Right lung (tissue), 5 donors: ENCODE results near the gene AZGP1. TPM values are rescaled to one million over a fixed set of nuclear protein-coding genes. Genes with fewer than 3 reads are reported as not detected.

Experiments
- polyA plus RNA-seq, 5 donors: library from polyadenylated mRNA; unstranded; fragments of 120-200 nt; gene quantifications; one replicate each; pipeline versions ENCODE4 v1.2.1 to v1.2.3, GENCODE V29; 2013; ENCODE audit warnings: inconsistent platforms in 1 of 5, low replicate concordance in 1 of 5; ENCODE audit not compliant: insufficient read length in 5 of 5, insufficient read depth in 1 of 5

AZGP1 gene
- polyA plus RNA-seq, 5 donors, result 0.24 to 101 (median 0.51) TPM

Other genes with a start within 250 kb of the AZGP1 start
- gene CYP3A7, start 240.8 kb downstream of the AZGP1 start, polyA plus RNA-seq, result 10 to 100 TPM in 1 of 5 donors, 1 to 10 TPM in 2, under 1 TPM in 2; 0.59 to 16.8 (median 1.3) TPM
- gene CYP3A4, start 191.8 kb downstream of the AZGP1 start, polyA plus RNA-seq, result under 1 TPM; 0.14 to 0.34 (median 0.18) TPM
- gene CYP3A43, start 148.0 kb downstream of the AZGP1 start, polyA plus RNA-seq, result under 1 TPM; 0.09 to 0.50 (median 0.28) TPM
- gene OR2AE1, start 99.0 kb downstream of the AZGP1 start, polyA plus RNA-seq, result under 1 TPM in 1 of 5 donors, not detected in 4; 0.10 TPM
- gene TRIM4, start 56.5 kb downstream of the AZGP1 start, polyA plus RNA-seq, result 10 to 100 TPM; 35.0 to 45.0 (median 38.6) TPM
- gene GJC3, start 46.4 kb downstream of the AZGP1 start, polyA plus RNA-seq, result 1 to 10 TPM in 3 of 5 donors, under 1 TPM in 2; 0.93 to 1.5 (median 1.0) TPM
- gene ZKSCAN1, start 39.6 kb upstream of the AZGP1 start, polyA plus RNA-seq, result 10 to 100 TPM; 75.2 to 93.9 (median 86.2) TPM
- 10 to 100 TPM; 23.1 to 27.0 (median 25.6) TPM for gene ZSCAN21, start 73.7 kb upstream of the AZGP1 start, polyA plus RNA-seq
- 10 to 100 TPM; 38.7 to 54.7 (median 48.2) TPM for gene ZNF3, start 105.7 kb upstream of the AZGP1 start, polyA plus RNA-seq
- 100 to 1,000 TPM; 112 to 138 (median 122) TPM for gene COPS6, start 112.9 kb upstream of the AZGP1 start, polyA plus RNA-seq
- 100 to 1,000 TPM; 129 to 144 (median 140) TPM for gene MCM7, start 125.4 kb upstream of the AZGP1 start, polyA plus RNA-seq
- gene AP4M1, start 125.6 kb upstream of the AZGP1 start, polyA plus RNA-seq, result 10 to 100 TPM; 34.5 to 43.4 (median 36.5) TPM
- gene TAF6, start 143.3 kb upstream of the AZGP1 start, polyA plus RNA-seq, result 10 to 100 TPM; 49.1 to 65.9 (median 58.1) TPM
- gene CNPY4, start 143.6 kb upstream of the AZGP1 start, polyA plus RNA-seq, result 10 to 100 TPM; 39.7 to 49.3 (median 41.5) TPM
- 1 to 10 TPM; 1.1 to 2.5 (median 1.3) TPM for gene MBLAC1, start 150.9 kb upstream of the AZGP1 start, polyA plus RNA-seq
- 100 to 1,000 TPM in 1 of 5 donors, 10 to 100 TPM in 4; 75.2 to 132 (median 92.2) TPM for gene LAMTOR4, start 172.9 kb upstream of the AZGP1 start, polyA plus RNA-seq
- 10 to 100 TPM; 16.0 to 22.3 (median 17.4) TPM for gene TRAPPC14, start 182.7 kb upstream of the AZGP1 start, polyA plus RNA-seq
- gene GAL3ST4, start 192.6 kb upstream of the AZGP1 start, polyA plus RNA-seq, result 10 to 100 TPM; 16.3 to 27.2 (median 16.9) TPM
- 10 to 100 TPM in 3 of 5 donors, 1 to 10 TPM in 2; 7.6 to 18.4 (median 14.1) TPM for gene GPC2, start 201.3 kb upstream of the AZGP1 start, polyA plus RNA-seq
- gene STAG3, start 201.9 kb upstream of the AZGP1 start, polyA plus RNA-seq, result 10 to 100 TPM; 15.9 to 24.7 (median 21.1) TPM
- gene PVRIG, start 243.9 kb upstream of the AZGP1 start, polyA plus RNA-seq, result 1 to 10 TPM; 4.9 to 9.3 (median 7.7) TPM